Sigmoid colon (tissue), 7 donors: ENCODE results near the gene GARNL3. TPM values are rescaled to one million over a fixed set of nuclear protein-coding genes. Genes with fewer than 3 reads are reported as not detected.

Source experiments
- DNase-seq: peaks from one replicate; pipeline ENCODE4 v3.0.0-alpha.2; 2019
- H3K27ac ChIP-seq, 4 donors: fragments of 200-600 bp; sonication (generic); one replicate each; pipeline ENCODE4 v1.5.1; 2016 to 2019; ENCODE audit warnings: mild to moderate bottlenecking in 1 of 4
- H3K27me3 ChIP-seq, 3 donors: fragments of 200-600 bp; sonication (generic); one replicate each; pipeline ENCODE4 v1.5.1; 2019; ENCODE audit warnings: mild to moderate bottlenecking in 1 of 3
- H3K36me3 ChIP-seq, 4 donors: fragments of 200-600 bp; sonication (generic); one replicate each; pipeline ENCODE4 v1.5.1; 2016 to 2019
- H3K4me1 ChIP-seq, 4 donors: fragments of 200-600 bp; sonication (generic); one replicate each; pipeline ENCODE4 v1.5.1; 2017 to 2019
- H3K4me3 ChIP-seq, 4 donors: fragments of 200-600 bp; sonication (generic); one replicate each; pipeline ENCODE4 v1.5.1; 2017 to 2019; ENCODE audit warnings: mild to moderate bottlenecking in 2 of 4, moderate library complexity in 1 of 4
- H3K9me3 ChIP-seq, 4 donors: fragments of 200-600 bp in 3 of 4; sonication (generic) in 3 of 4; one replicate each; pipeline versions ENCODE4 v1.5.1 to v1.6.1; 2013 to 2019
- CTCF ChIP-seq, 4 experiments: fragments of 450-650 bp in 3 of 4; fragments of 200-600 bp in 1 of 4; IDR thresholded peaks; one replicate each; pipeline ENCODE4 v1.5.1; 2016 to 2019; ENCODE audit warnings: antibody characterized with exemption in 4 of 4, mild to moderate bottlenecking in 3 of 4, moderate library complexity in 2 of 4
- EP300 ChIP-seq, 4 donors: sonication (generic); formaldehyde crosslinking; IDR thresholded peaks; one replicate each; pipeline ENCODE4 v1.6.1; 2017; ENCODE audit warnings: antibody characterized with exemption in 4 of 4
- POLR2A ChIP-seq, 2 donors: fragments of 450-650 bp; IDR thresholded peaks; one replicate each; pipeline ENCODE4 v1.6.1; 2016; ENCODE audit warnings: antibody characterized with exemption in 2 of 2, mild to moderate bottlenecking in 2 of 2, moderate library complexity in 2 of 2
- POLR2AphosphoS5 ChIP-seq, 4 donors: sonication (generic); formaldehyde crosslinking; IDR thresholded peaks; one replicate each; pipeline ENCODE4 v1.6.1; 2017; ENCODE audit warnings: antibody characterized with exemption in 4 of 4
- WGBS, 2 donors: extraction: QIAGEN DNeasy Blood & Tissue Kit; methylation state at CpG; one replicate each; pipeline ENCODE4 v1.1.7; 2013; 5-methylcytosine and 5-hydroxymethylcytosine counted together
- intact Hi-C: fragments of 100-400 bp; cut with DNase I; formaldehyde crosslinking; loops from one replicate; pipeline ENCODE4 v1.15.1; 2023
- polyA plus RNA-seq, 3 donors: library from polyadenylated mRNA; stranded (reverse); fragments of 200-250 nt; gene quantifications; one replicate each; pipeline ENCODE4 v1.2.3, GENCODE V29; 2013
- total RNA-seq, 4 donors: library from RNA; depleted of rRNA; stranded (reverse); fragments of >200 nt; gene quantifications; one replicate each; pipeline ENCODE4 v1.1.0, GENCODE V29; 2016
- donor health status: healthy with polysubstance abuse.
- donor health status: Bipolar disorder and iron deficiency.
- donor health status: healthy.

Gene GARNL3
- total and polyA plus RNA-seq, 7 donors = 0.92 to 28.0 (median 10.2) TPM

GRCh38 chr9:127344368-127345000 lies 79.9 kb downstream of the GARNL3 start:
- no peaks in the 10 kb centered on the region for H3K27me3 ChIP-seq
- H3K4me1 ChIP-seq = peaks cover 0 to 14% (median 0%) of the 10 kb centered on the region in 4 donors
- H3K9me3 ChIP-seq = no peaks in the 10 kb centered on the region
- no peak overlapping the region for H3K4me3 ChIP-seq
- peaks cover 0 to 17% (median 0%) of the 10 kb centered on the region in 4 donors for H3K36me3 ChIP-seq
- no peak for DNase-seq
- 80 to 92% methylated on average over 7 of the region's 7 CpGs for WGBS, 2 donors
- intact Hi-C loops = no loop called here
- peak overlapping the region in 1 of 4 donors; percentile 27 for H3K27ac ChIP-seq
- TF ChIP-seq POLR2A (IDR thresholded peaks at IDR 0.05) (no peak), POLR2AphosphoS5 (IDR thresholded peaks at IDR 0.05) (no peak), CTCF (IDR thresholded peaks at IDR 0.05) (no peak)

GRCh38 chr9:127345566-127345965 lies 81.0 kb downstream of the GARNL3 start:
- intact Hi-C loops = no loop called here

GRCh38 chr9:127346584-127346983 lies 82.0 kb downstream of the GARNL3 start:
- peaks cover 0 to 8% (median 0%) of the 10 kb centered on the region in 4 donors for H3K36me3 ChIP-seq
- H3K4me1 ChIP-seq = peaks cover 0 to under 1% (median 0%) of the 10 kb centered on the region in 4 donors
- H3K9me3 ChIP-seq = no peaks in the 10 kb centered on the region
- 91 to 94% methylated on average over 6 of the region's 6 CpGs for WGBS, 2 donors
- TF ChIP-seq CTCF (IDR thresholded peaks at IDR 0.05) (no peak), POLR2A (IDR thresholded peaks at IDR 0.05) (no peak), EP300 (IDR thresholded peaks at IDR 0.05) (no peak), POLR2AphosphoS5 (IDR thresholded peaks at IDR 0.05) (no peak)
- no peak overlapping the region for H3K4me3 ChIP-seq
- intact Hi-C loops = no loop called here
- H3K27me3 ChIP-seq = no peaks in the 10 kb centered on the region
- no peak for DNase-seq
- no peak overlapping the region for H3K27ac ChIP-seq

More at GRCh38 chr9:127345566-127345965, 81.0 kb downstream of the GARNL3 start:
- H3K27me3 ChIP-seq = no peaks in the 10 kb centered on the region
- peaks cover 0 to 8% (median 0%) of the 10 kb centered on the region in 4 donors for H3K36me3 ChIP-seq
- H3K4me1 ChIP-seq = peaks cover 0 to 11% (median 0%) of the 10 kb centered on the region in 4 donors
- no peaks in the 10 kb centered on the region for H3K9me3 ChIP-seq
- no peak overlapping the region for H3K27ac ChIP-seq
- TF ChIP-seq EP300 (IDR thresholded peaks at IDR 0.05) = no peak
- TF ChIP-seq CTCF (IDR thresholded peaks at IDR 0.05) = no peak
- TF ChIP-seq POLR2A (IDR thresholded peaks at IDR 0.05) = no peak
- no peak for TF ChIP-seq POLR2AphosphoS5 (IDR thresholded peaks at IDR 0.05)
- 84% methylated on average over 3 of the region's 3 CpGs for WGBS, 2 donors
- DNase-seq = no peak
- H3K4me3 ChIP-seq = no peak overlapping the region

GRCh38 chr9:127347831-127348776 lies 83.5 kb downstream of the GARNL3 start:
- TF ChIP-seq POLR2AphosphoS5 (IDR thresholded peaks at IDR 0.05) = no peak
- peak in 2 of 4 experiments; percentile 29 to 37 for TF ChIP-seq CTCF (IDR thresholded peaks at IDR 0.05)
- Histone ChIP-seq H3K4me3 (no peak overlapping the region), H3K9me3 (no peaks in the 10 kb centered on the region), H3K27me3 (no peaks in the 10 kb centered on the region), H3K27ac (no peak overlapping the region), H3K36me3 (peaks cover 0 to 8% (median 0%) of the 10 kb centered on the region in 4 donors), H3K4me1 (no peaks in the 10 kb centered on the region)
- WGBS, 2 donors = 73 to 82% methylated on average over 8 of the region's 8 CpGs
- DNase-seq = no peak
- intact Hi-C loops = no loop called here
